HL-60 (cell line): Measurements from ENCODE around the gene SIX2.

Source experiments
- DNase-seq, 2 experiments: peaks; one replicate each; pipeline ENCODE4 v3.0.0-alpha.2; 2010 to 2020; ENCODE audit warnings: low read depth in 1 of 2, low spot score in 1 of 2
- H3K27ac ChIP-seq: fragments of 250-450 bp; sonication (Bioruptor Pico); replicated peaks from 2 replicates; pipeline ENCODE4 v1.5.1; 2020; ENCODE audit warnings: mild to moderate bottlenecking, moderate library complexity
- H3K27me3 ChIP-seq: fragments of 250-450 bp; sonication (Bioruptor Pico); 2 replicates; pipeline ENCODE4 v1.5.1; 2021; ENCODE audit warnings: mild to moderate bottlenecking, moderate library complexity; ENCODE audit not compliant: insufficient read depth, poor library complexity, severe bottlenecking
- H3K4me3 ChIP-seq: replicated peaks from 2 replicates; pipeline ENCODE4 v1.5.1; 2011; ENCODE audit warnings: mild to moderate bottlenecking, control low read depth, low read length; ENCODE audit not compliant: insufficient read depth
- CTCF ChIP-seq: IDR thresholded peaks from one replicate; pipeline ENCODE4 v1.5.1; 2011; ENCODE audit warnings: low read length, control low read depth, inconsistent platforms; ENCODE audit not compliant: insufficient read depth
- GABPA ChIP-seq: IDR thresholded peaks from 2 replicates; pipeline ENCODE4 v1.6.1; 2012; ENCODE audit warnings: low read depth
- POLR2AphosphoS5 ChIP-seq: IDR thresholded peaks from 2 replicates; pipeline ENCODE4 v1.6.1; 2012; ENCODE audit warnings: low read depth
- REST ChIP-seq: IDR thresholded peaks from 2 replicates; pipeline ENCODE4 v1.6.1; 2012; ENCODE audit warnings: low read depth; ENCODE audit not compliant: insufficient replicate concordance
- SPI1 ChIP-seq: IDR thresholded peaks from 2 replicates; pipeline ENCODE4 v1.6.1; 2012; ENCODE audit warnings: low read depth, mild to moderate bottlenecking, borderline replicate concordance
- long read RNA-seq: library from polyadenylated mRNA; unstranded; transcript quantifications from one replicate; pipeline ENCODE4 v2.0.0, GENCODE V29; 2020

Gene SIX2
- long read RNA-seq, result 0 reads

DNA sequence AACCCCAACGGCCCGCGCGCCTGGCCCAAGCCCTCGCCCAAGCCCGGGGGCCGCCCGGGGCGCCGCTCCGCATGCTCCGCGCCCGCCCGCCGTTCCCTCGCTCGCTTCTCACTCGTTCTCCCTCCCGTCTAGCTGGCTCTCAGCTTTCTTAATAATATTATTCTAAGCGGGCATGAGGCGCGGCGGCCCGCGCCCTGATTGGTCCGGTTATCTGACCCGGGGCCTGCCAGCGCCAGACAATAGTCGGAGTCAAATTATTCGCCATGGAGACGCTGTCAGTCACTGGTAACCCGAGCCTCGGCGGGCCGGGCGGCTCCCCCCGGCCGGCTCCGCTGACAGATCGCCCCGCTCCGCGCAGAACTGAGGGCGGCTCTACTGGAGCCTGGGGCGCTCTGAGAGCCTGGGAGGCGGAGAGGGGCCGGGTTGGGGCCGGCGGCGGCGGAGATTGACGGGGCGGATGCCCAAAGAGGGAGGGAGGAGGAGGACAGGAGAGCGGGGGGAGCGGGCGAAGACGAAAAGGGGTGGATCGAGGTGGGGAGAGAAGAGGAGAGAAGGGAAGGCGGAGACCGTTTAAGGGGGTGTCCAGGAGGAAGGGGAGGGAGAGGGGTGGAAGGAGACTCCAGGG lies at the start of gene SIX2:
Gene SIX2, minus strand, starts transcription at position 150 of the 625 bp plus-strand sequence. CDS start 342 bp downstream, outside the sequence.
- peaks cover 89% of the 10 kb centered on the region for H3K27me3 ChIP-seq
- H3K4me3 ChIP-seq, result peak within 1 kb of the TSS; percentile 20
- no peak within 1 kb of the TSS for H3K27ac ChIP-seq
- TF ChIP-seq REST (no peak), SPI1 (no peak)
- no peak for DNase-seq

GRCh38 chr2:45055162-45055605 lies 45.9 kb upstream of the SIX2 start:
- Histone ChIP-seq H3K27me3 (no peaks in the 10 kb centered on the region), H3K4me3 (no peak overlapping the region), H3K27ac (no peak overlapping the region)
- DNase-seq, result no peak
- TF ChIP-seq POLR2AphosphoS5 (no peak), GABPA (no peak), SPI1 (no peak)

- Histone ChIP-seq H3K27me3 (no peaks in the 10 kb centered on the region), H3K27ac (no peak overlapping the region), H3K4me3 (no peak overlapping the region)
- TF ChIP-seq CTCF (no peak), GABPA (no peak), SPI1 (no peak), POLR2AphosphoS5 (no peak), REST (no peak)
- DNase-seq, result no peak
Observed at GRCh38 chr2:45053966-45054365, 44.7 kb upstream of the SIX2 start.

DNA sequence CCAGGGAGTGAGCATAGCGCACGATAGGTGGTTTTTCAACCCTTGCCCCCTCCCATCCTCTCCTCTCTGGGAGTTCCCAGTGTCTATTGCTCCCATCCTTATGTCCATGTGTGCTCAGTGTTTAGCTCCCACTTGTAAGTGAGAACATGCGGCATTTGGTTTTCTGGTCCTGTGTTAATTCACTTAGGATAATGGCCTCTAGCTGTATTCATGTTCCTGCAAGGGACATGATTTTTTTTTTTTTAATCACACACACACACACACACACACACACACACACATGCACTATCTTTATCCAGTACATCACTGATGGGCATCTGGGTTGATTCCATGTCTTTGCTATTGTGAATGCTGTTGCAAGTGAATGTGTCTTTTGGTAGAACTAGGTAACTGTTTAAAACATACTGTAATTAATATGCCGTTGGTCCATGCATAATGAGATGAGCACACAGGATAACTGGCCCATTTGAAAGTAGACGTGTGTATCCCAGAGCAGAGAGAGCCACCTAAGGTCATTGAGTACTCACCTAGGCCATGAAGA lies 43.2 kb upstream of the SIX2 start:
- H3K27ac ChIP-seq, result no peak overlapping the region
- DNase-seq, result no peak
- TF ChIP-seq GABPA, result no peak
- TF ChIP-seq SPI1, result no peak
- no peak for TF ChIP-seq POLR2AphosphoS5
- TF ChIP-seq REST, result no peak
- TF ChIP-seq CTCF, result no peak
- H3K4me3 ChIP-seq, result no peak overlapping the region
- no peaks in the 10 kb centered on the region for H3K27me3 ChIP-seq
